SJSA1 (cell line): Measurements from ENCODE around the gene TMEM209. TPM values are rescaled to one million over a fixed set of nuclear protein-coding genes. Genes with fewer than 3 reads are reported as not detected.
"Not testable (repeated sequence)": the region's sequence is repeated elsewhere in the genome, so short reads cannot be mapped to it uniquely, and the experiment has no call there.

ENCODE experiments used
- DNase-seq, 2 experiments: peaks; one replicate each; pipeline ENCODE4 v3.0.0-alpha.2; 2015 to 2020; ENCODE audit warnings: low spot score in 2 of 2, low read depth in 1 of 2
- H3K27ac ChIP-seq: fragments of 250-450 bp; sonication (Bioruptor Pico); 2 replicates; pipeline ENCODE4 v1.5.1; 2020; ENCODE audit warnings: mild to moderate bottlenecking, moderate library complexity
- H3K27me3 ChIP-seq: fragments of 250-450 bp; sonication (Bioruptor Pico); replicated peaks from 2 replicates; pipeline ENCODE4 v1.5.1; 2020; ENCODE audit warnings: mild to moderate bottlenecking, moderate library complexity
- H3K36me3 ChIP-seq: fragments of 250-450 bp; sonication (Bioruptor Pico); 2 replicates; pipeline ENCODE4 v1.5.1; 2020; ENCODE audit warnings: mild to moderate bottlenecking
- H3K4me1 ChIP-seq: fragments of 250-450 bp; sonication (Bioruptor Pico); replicated peaks from 2 replicates; pipeline ENCODE4 v1.6.1; 2021; ENCODE audit warnings: mild to moderate bottlenecking
- H3K4me3 ChIP-seq: fragments of 250-450 bp; sonication (Bioruptor Pico); 2 replicates; pipeline ENCODE4 v1.5.1; 2020; ENCODE audit warnings: mild to moderate bottlenecking
- H3K9me3 ChIP-seq: fragments of 250-450 bp; sonication (Bioruptor Pico); replicated peaks from 2 replicates; pipeline ENCODE4 v1.5.1; 2020; ENCODE audit warnings: mild to moderate bottlenecking
- total RNA-seq: library from RNA; depleted of rRNA; stranded (reverse); fragments of >200 nt; shearing (Covaris generic); gene quantifications from 2 replicates; pipeline ENCODE4 v1.2.3, GENCODE V29; 2014; rRNA removed

The TMEM209 gene
- 15.6 and 24.6 TPM in 2 replicates for total RNA-seq

DNA sequence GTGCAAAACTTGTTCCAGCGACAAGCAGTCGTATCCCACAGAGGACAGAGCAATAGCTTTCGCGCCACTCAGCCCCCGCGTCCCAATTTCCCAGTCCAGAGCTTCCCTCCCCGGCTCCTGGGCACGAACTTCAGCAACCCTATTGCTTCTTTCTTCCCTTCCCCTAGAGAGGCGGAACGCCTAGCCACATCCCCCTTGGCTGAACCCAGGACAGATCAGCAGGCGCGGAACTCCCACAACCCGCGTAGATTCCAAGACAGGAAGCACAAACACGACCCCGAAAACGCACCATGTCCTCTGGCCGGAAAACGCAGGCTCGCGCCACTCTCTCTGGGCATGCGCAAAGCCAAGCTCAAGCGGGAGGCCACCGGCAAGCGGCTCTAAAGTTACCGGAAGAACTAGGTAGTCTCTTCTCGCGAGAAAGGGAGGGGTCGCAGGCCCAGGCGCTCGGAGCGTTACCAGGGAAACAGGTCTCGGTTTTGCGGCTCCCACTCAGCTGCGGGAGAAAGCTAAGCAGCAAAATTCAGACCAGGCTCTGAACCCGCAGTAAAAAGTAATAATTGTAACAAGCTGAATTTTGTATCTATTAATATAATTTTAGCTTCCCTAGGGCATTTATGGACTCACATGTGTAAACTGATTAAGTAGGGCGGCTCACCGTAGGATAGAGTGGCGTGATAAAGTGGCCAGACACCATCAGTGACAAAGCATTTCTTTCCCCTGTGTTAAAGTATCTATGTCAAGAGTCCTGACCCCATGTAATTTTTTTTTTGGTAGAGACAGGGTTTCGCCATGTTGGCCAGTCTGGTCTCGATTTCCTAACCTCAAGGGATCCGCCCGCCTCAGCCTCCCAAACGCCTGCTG lies at the start of gene TMEM209:
TMEM209 (minus strand) TSS at position 323 of the 864 bp plus-strand sequence; CDS start at position 292, 31 bp downstream.
- H3K4me1 ChIP-seq = peaks cover 9% of the 10 kb centered on the region
- H3K4me3 ChIP-seq = peak within 1 kb of the TSS; percentile 56
- peaks cover 30% of the 10 kb centered on the region for H3K36me3 ChIP-seq
- peak within 1 kb of the TSS; percentile 79 for H3K27ac ChIP-seq
- no peaks in the 10 kb centered on the region for H3K27me3 ChIP-seq
- H3K9me3 ChIP-seq = no peaks in the 10 kb centered on the region
- DNase-seq = peak; percentile 95 to 97

DNA sequence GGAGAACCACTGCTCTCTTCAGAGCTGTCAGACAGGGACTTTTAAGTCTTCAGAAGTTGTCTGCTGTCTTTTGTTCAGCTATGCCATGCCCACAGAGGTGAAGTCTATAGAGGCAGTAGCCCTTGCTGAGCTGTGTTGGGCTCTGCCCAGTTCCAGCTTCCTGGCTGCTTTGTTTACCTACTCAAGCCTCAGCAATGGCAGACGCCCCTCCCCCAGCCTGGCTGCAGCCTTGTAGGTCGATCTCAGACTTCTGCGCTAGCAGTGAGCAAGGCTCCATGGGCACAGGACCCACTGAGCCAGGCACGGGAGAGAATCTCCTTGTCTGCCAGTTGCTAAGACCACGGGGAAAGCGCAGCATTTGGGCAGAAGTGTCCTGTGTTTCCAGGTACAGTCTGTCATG lies 49.3 kb upstream of the TMEM209 start:
- Histone ChIP-seq H3K36me3 (no peaks in the 10 kb centered on the region), H3K4me1 (no peaks in the 10 kb centered on the region), H3K4me3 (no peak overlapping the region), H3K27ac (no peak overlapping the region), H3K27me3 (no peaks in the 10 kb centered on the region), H3K9me3 (no peaks in the 10 kb centered on the region; the same call in none of the 2 replicates)
- DNase-seq = no peak

DNA sequence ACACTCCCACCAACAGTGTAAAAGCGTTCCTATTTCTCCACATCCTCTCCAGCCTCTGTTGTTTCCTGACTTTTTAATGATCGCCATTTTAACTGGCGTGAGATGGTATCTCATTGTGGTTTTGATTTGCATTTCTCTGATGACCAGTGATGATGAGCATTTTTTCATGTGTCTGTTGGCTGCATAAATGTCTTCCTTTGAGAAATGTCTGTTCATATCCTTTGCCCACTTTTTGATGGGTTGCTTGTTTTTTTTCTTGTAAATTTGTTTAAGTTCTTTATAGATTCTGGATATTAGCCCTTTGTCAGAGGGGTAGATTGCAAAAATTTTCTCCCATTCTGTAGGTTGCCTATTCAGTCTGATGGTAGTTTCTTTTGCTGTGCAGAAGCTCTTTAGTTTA lies 44.4 kb upstream of the TMEM209 start:
- H3K9me3 ChIP-seq, H3K27me3 ChIP-seq: not testable (repeated sequence)

DNA sequence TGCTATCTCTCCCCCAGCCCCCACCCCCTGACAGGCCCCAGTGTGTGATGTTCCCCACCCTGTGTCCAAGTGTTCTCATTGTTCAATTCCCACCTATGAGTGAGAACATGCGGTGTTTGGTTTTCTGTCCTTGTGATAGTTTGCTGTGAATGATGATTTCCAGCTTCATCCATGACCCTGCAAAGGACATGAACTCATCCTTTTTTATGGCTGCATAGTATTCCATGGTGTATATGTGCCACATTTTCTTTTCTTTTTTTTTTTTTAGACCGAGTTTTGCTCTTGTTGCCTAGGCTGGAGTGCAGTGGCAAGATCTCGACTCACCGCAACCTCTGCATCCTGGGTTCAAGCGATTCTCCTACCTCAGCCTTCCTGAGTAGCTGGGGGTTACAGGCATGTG lies 43.6 kb upstream of the TMEM209 start:
- not testable (repeated sequence) for H3K4me3 ChIP-seq, H3K27me3 ChIP-seq, H3K9me3 ChIP-seq, DNase-seq, H3K27ac ChIP-seq, H3K36me3 ChIP-seq, H3K4me1 ChIP-seq

More for the DNA sequence above, 44.4 kb upstream of the TMEM209 start:
- H3K4me3 ChIP-seq, H3K36me3 ChIP-seq, H3K4me1 ChIP-seq, H3K27ac ChIP-seq, DNase-seq: not testable (repeated sequence)

DNA sequence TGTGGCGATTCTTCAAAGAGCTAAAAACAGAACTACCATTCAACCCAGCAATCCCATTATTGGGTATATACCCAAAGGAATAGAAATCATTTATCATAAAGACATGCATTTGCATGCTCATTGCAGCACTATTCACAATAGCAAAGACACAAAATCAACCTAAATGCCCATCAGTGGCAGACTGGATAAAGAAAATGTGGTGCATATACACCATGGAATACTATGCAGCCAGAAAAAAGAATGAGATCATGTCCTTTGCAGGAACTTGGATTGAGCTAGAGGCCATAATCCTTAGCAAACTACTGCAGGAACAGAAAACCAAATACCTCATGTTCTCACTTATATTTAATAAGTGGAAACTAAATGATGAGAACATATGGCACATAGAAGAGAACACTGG lies 41.3 kb upstream of the TMEM209 start:
- H3K4me1 ChIP-seq, H3K9me3 ChIP-seq, DNase-seq, H3K27me3 ChIP-seq, H3K4me3 ChIP-seq, H3K27ac ChIP-seq, H3K36me3 ChIP-seq: not testable (repeated sequence)

DNA sequence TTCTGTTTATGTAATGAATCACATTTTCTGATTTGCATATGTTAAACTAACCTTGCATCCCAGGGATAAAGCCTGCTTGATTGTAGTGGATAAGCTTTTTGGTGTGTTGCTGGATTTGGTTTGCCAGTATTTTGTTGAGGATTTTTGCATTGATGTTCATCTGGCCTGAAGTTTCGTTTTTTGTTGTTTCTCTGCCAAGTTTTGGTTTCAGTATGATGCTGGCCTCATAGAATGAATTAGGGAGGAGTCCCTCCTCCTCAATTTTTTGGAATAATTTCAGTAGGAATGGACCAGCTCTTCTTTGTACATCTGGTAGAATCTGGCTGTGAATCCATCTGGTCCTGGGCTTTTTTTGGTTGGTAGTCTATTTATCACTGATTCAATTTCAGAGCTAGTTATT lies 38.3 kb upstream of the TMEM209 start:
- H3K27ac ChIP-seq, DNase-seq, H3K36me3 ChIP-seq, H3K27me3 ChIP-seq, H3K4me1 ChIP-seq, H3K4me3 ChIP-seq, H3K9me3 ChIP-seq: not testable (repeated sequence)

DNA sequence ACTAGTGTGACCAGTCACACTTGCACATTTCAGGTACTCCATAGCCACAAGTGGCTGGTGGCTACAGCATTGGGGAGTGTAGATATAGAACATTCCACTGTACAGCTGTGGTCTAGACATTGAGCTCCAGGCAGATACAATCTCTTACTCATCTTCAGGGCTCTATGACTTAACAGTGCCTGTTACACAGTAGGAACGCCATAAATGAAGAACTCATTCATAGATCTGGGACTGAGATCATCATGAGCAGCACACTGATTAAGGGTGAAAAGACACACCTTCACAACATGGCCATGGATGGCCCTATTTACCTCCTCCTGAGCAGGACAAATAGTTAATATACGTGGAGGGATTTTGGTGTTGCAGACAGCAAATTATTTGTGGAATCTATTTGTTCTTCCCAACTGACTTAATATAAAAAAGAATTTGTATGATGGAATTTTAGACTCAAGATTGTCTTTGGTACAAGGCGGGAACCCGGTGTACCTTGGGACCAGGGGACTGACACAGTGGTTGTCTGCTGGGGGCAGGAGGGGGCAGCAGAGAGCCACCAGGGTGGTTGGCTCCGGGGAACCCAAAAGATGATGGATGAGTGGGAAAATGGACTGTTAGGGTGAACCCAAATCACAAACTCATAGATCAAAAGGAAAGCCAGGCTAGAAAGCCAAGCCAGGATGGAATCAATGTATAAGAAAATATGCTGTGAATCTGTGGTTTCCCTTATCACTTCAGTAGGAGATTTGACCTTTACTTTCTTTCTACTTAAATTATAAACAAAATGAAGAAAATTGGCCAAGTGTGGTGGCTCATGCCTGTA lies 37.2 kb upstream of the TMEM209 start:
- Histone ChIP-seq H3K27ac (no peak overlapping the region), H3K4me3 (no peak overlapping the region), H3K27me3 (no peaks in the 10 kb centered on the region), H3K36me3 (no peaks in the 10 kb centered on the region), H3K4me1 (peaks cover 8% of the 10 kb centered on the region; the same call in 1 of the 2 replicates), H3K9me3 (0 out of 2 replicates have a peak, but pooled peaks cover 2% of the 10 kb centered on the region)
- DNase-seq = peak; percentile 53 to 65

DNA sequence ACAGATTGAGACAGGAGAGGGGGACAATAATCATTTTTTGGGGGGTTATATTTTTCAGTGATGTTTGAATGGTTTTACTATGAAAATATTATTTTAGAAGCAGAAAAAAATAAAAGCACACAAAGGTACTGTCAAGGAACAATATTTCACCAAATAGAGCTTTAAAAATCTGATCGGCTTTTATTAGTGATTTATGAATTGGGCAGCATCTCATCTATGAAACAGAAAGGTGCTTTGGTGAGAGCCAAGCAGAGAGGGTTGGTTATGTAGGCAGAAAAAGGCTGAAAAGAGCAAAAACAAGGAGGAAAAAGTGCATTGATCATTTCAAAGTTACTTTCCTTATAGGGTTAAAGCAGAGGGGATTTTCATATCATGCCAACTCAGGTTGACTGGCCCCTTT lies 35.0 kb upstream of the TMEM209 start:
- Histone ChIP-seq H3K27me3 (no peaks in the 10 kb centered on the region), H3K36me3 (no peaks in the 10 kb centered on the region), H3K4me1 (peaks cover 8% of the 10 kb centered on the region; the same call in 1 of the 2 replicates), H3K27ac (no peak overlapping the region), H3K9me3 (no peaks in the 10 kb centered on the region), H3K4me3 (no peak overlapping the region)
- DNase-seq = no peak

DNA sequence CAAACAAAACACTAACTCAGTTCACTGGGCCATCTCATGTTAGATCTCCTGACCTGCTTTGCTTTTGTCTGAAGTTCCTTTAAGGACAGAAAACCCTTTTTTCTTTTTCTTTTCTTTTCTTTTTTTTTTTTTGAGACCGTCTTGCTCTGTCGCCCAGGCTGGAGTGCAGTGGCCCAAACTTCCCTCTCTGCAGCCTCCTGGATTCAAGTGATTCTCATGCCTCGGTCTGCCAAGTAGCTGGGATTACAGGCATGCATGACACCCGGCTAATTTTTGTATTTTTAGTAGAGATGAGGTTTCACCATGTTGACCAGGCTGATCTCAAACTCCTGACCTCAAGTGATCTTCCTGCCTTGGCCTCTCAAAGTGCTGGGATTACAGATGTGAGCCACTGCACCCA lies 31.2 kb upstream of the TMEM209 start:
- not testable (repeated sequence) for H3K27ac ChIP-seq, H3K4me1 ChIP-seq, H3K36me3 ChIP-seq, H3K4me3 ChIP-seq, H3K27me3 ChIP-seq, H3K9me3 ChIP-seq, DNase-seq

DNA sequence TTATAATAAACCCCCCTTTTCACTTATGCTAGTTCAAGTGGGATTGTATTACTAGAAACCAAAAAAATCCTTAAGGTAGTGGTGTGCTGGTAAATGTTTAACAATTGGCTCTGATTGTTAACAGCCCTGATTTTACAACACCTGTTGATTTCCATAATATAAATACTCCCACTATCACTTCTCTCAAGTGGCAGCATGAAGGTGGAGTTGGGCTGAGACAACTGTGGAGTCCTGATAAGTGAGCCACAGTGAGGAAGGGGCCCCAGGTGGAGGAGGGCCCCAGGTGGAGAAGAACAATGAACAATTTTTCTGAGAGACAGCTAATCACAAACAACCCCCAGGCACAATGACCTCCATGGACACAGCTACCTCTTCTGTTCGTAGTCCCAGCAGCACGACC lies 28.9 kb upstream of the TMEM209 start:
- Histone ChIP-seq H3K27ac (no peak overlapping the region), H3K9me3 (no peaks in the 10 kb centered on the region), H3K27me3 (no peaks in the 10 kb centered on the region), H3K36me3 (no peaks in the 10 kb centered on the region), H3K4me3 (no peak overlapping the region), H3K4me1 (no peaks in the 10 kb centered on the region)
- DNase-seq = no peak

DNA sequence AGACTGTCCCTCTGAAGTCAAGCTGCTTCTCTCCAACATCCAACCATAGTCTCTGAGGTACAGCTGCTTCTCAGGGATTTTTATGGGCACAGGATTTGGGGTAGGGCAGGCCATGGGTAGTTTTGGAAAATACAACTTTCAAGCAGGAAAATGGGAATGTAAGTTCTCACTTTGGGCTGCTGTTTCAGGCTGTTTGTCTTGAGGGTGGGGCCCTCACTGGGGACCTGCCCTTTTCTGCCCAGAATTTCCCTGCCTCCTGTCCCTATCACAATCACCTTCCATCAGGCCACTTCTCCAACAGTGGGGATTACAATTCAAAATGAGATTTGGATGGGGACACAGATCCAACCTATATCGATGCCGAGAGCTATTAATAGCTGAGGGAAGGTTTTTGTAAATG lies 27.0 kb upstream of the TMEM209 start:
- no peaks in the 10 kb centered on the region for H3K27me3 ChIP-seq
- DNase-seq = no peak

DNA sequence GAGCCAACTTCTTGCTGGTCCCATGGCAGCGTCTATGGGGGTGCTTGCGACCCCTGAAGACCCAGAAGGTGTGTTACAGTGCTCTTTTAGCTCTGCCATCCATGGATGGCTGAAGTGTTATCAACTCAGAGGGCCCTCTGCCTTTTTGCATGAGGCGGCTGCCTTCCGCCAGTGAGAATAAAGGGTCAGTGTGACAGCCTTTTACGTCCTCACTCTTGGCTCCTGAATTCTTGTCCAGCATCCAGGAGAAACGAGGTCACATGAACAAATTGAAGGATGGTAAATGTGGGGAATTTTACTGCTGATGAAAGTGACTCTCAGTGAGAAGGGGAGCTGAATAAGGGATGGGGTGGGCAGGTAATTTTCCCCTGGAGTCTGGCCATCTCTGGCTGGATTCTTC lies 26.6 kb upstream of the TMEM209 start:
- no peak overlapping the region for H3K4me3 ChIP-seq
- no peaks in the 10 kb centered on the region for H3K36me3 ChIP-seq
- no peaks in the 10 kb centered on the region; the same call in 1 of the 2 replicates for H3K4me1 ChIP-seq
- H3K27me3 ChIP-seq = no peaks in the 10 kb centered on the region
- H3K9me3 ChIP-seq = no peaks in the 10 kb centered on the region
- H3K27ac ChIP-seq = no peak overlapping the region
- DNase-seq = no peak

More for the DNA sequence above, 27.0 kb upstream of the TMEM209 start:
- Histone ChIP-seq H3K9me3 (no peaks in the 10 kb centered on the region), H3K4me3 (no peak overlapping the region), H3K4me1 (no peaks in the 10 kb centered on the region; the same call in 1 of the 2 replicates), H3K27ac (no peak overlapping the region), H3K36me3 (no peaks in the 10 kb centered on the region)

DNA sequence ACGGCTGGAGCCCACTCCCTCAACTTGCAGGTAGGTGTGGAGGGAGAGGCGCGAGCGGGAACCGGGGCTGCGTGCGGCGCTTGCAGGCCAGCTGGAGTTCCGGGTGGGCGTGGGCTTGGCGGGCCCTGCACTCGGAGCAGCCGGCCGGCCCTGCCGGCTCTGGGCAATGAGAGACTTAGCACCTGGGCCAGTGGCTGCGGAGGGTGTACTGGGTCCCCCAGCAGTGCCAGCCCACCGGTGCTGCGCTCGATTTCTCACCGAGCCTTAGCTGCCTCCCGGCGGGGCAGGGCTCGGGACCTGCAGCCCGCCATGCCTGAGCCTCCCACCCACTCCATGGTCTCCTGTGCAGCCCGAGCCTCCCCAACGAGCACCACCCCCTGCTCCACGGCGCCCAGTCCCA lies 24.8 kb upstream of the TMEM209 start:
- not testable (repeated sequence) for H3K36me3 ChIP-seq, H3K9me3 ChIP-seq, H3K27me3 ChIP-seq, DNase-seq, H3K27ac ChIP-seq, H3K4me3 ChIP-seq, H3K4me1 ChIP-seq
